ENCODE results near the gene RALGAPA2.

DNA sequence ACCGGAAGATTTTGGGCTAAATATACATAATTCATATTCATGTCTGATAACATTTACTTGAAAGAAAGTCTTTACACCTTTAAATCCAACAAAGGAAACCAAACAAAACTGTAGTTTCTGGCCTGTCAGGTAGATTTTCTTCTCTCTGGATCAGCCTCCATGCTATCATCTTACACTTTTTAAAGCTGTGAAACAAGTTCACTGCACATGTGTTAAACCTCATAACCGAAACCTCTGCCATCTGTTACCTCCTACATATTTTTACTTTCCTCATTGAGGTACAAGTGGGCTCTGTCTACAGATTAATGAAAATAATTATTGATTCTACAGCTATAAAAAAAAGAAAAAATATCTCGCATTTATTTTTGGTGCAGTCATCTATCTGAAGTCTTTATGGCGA lies 149.9 kb downstream of the RALGAPA2 start:
- TF ChIP-seq, protein P1, sequence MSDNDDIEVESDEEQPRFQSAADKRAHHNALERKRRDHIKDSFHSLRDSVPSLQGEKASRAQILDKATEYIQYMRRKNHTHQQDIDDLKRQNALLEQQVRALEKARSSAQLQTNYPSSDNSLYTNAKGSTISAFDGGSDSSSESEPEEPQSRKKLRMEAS (IDR thresholded peaks at IDR 0.05; ENCODE audit: low read depth, low read length), result no peak
- TF ChIP-seq, protein P2, sequence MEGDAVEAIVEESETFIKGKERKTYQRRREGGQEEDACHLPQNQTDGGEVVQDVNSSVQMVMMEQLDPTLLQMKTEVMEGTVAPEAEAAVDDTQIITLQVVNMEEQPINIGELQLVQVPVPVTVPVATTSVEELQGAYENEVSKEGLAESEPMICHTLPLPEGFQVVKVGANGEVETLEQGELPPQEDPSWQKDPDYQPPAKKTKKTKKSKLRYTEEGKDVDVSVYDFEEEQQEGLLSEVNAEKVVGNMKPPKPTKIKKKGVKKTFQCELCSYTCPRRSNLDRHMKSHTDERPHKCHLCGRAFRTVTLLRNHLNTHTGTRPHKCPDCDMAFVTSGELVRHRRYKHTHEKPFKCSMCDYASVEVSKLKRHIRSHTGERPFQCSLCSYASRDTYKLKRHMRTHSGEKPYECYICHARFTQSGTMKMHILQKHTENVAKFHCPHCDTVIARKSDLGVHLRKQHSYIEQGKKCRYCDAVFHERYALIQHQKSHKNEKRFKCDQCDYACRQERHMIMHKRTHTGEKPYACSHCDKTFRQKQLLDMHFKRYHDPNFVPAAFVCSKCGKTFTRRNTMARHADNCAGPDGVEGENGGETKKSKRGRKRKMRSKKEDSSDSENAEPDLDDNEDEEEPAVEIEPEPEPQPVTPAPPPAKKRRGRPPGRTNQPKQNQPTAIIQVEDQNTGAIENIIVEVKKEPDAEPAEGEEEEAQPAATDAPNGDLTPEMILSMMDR (IDR thresholded peaks at IDR 0.05; ENCODE audit: low read depth, low read length), result no peak
- no peak for TF ChIP-seq POLR2A (IDR thresholded peaks at IDR 0.05; ENCODE audit: extremely low read depth, insufficient read length)
